GM23248 (cell line): ENCODE data around the gene NTNG2.

Experiments
- EZH2 ChIP-seq: fragments of 200-600 bp; sonication (generic); IDR thresholded peaks from 2 replicates; pipeline ENCODE4 v1.6.1; 2018; ENCODE audit warnings: antibody characterized with exemption, mild to moderate bottlenecking; ENCODE audit not compliant: insufficient read depth, poor library complexity, severe bottlenecking
- EZH2phosphoT487 ChIP-seq: fragments of 200-600 bp; sonication (generic); IDR thresholded peaks from 2 replicates; pipeline ENCODE4 v1.6.1; 2018; ENCODE audit warnings: antibody characterized with exemption, moderate library complexity, mild to moderate bottlenecking, low read depth; ENCODE audit not compliant: insufficient read depth

DNA sequence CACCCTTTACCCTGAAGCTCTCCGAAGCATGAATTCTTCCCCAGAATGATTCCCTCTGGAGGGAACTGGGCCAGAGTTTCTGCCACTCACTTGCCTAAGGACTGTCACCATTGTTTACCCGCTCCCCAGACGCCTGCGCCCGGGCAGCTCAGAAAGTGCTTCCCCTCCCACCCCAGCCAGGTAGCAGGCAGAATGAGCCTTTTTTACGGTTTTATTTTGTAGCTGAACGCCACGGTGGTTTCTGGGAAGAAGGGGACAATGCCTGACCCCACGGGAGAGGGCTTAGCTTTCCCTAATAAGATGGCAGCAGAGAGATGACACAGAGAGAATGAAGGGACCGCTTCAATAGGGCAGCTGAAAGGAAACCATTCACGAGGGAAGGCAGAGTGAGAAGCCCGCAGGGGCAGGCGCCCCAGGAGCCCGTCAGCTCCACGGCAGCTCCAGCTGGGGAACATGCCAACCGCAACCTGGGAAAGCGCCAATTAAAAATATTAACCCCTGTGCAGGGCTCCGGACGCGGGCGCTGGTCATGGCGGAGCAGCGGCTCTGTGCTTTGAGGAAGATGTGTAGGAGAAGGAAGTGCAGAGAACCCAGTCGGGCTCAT, 20.4 kb upstream of the NTNG2 start:
- TF ChIP-seq EZH2 (peak; percentile 11), EZH2phosphoT487 (no peak)
